AG08395 (cell line): ENCODE data around the gene PRKCQ.

ENCODE experiments used
- DNase-seq: peaks from one replicate; pipeline ENCODE4 v3.0.0; 2012; ENCODE audit warnings: mixed read lengths, low spot score

Gene PRKCQ

DNA sequence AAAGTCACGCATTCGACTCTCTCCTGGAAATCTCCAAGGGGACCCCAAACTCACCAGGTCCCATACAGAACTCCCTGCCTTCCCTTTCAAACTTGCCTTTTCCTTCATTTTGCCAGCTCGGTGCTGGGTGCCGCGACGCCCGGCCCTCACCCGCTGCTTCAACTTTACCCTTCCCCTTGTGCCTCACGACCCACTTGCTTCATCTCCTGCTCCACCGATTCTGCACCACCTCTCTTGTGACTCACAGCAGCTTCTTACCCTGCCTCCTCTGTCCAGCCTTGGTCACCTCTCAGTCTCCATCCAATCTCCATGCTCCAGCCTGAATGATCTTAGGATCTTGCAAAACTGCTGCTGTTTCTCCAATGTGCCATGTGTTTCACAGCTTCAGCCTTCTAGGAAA, 59.9 kb downstream of the PRKCQ start:
- no peak for DNase-seq

GRCh38 chr10:6518791-6519429, 61.2 kb downstream of the PRKCQ start:
- DNase-seq = no peak

DNA sequence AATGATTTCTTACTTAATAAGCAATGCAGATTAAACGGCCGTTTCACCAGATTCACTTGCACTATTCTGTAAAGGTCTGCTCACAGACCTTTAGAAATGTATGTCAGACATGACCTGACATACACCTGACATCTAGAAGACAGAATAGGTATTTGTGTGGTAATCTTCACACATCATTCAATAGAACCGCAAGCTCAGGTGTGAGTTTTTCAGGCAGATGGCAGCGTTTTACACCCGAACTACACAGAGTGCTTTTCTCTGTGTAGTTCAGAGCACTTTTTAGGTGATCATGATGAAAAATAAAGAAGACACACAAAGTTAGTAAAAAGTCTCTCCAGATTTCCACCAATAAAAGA, 63.2 kb downstream of the PRKCQ start:
- DNase-seq = no peak

- DNase-seq = no peak
Measured at GRCh38 chr10:6516281-6516928, 63.7 kb downstream of the PRKCQ start.

DNA sequence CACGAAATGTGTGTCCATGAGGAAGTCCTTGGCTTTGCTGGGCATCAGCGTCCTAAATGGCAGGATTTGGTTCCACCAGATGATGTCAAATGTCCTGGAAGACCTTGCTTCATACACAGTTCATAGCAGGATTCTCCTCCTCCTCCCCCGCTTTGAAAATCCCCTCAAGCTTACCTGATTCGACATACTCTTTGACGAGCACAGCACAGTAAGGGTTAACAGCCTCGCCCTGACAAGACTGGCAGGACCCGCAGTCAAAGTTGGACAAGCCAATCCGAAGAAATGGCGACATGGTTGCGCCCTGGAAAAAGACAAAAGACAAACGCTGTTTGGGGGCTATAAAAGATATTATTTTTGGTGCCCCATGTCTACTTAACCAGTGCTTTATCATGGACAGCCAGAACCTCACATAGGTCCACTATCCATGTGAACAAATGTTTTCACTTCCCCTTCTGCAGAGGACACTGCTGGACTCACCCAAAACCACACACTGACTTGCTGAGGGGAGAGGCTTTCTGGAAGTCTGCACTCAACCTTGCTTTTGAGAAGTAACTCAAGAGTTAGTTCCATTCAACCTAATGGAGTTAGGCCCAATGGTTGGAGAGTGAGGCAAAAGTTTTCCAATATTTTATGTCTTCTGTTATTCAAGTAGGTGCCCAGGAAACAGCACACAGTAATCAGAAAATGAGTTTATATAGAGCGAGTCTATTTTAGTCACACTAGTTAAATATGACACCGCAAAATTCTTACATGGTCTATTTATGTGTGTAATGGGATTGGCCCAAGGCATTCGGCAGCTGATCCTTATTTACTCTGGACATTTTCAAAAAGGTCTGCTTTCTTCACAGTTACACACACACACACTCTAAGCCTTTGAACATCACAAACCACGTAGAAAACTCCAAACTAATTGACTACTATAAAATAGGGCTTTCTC, 65.0 kb downstream of the PRKCQ start:
- DNase-seq = no peak

DNA sequence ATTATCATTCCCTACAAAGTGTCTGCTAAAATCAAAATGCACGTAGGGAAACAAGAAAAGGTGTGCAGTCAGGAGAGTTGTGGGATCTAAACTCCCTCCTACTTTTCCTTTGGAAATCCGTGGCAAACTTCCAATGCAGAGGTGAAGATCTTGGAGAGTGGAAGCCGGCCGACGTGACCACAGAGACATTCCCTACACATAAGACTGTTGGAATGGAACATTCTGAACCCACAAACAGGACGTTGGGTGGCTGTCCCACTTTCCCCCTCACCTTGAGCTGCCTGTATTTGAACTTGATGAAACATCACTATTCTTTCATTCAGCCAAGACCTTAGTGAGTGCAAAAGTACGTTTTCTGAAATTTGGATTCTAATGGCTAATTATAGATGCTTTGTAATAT, 65.9 kb downstream of the PRKCQ start:
- no peak for DNase-seq

DNA sequence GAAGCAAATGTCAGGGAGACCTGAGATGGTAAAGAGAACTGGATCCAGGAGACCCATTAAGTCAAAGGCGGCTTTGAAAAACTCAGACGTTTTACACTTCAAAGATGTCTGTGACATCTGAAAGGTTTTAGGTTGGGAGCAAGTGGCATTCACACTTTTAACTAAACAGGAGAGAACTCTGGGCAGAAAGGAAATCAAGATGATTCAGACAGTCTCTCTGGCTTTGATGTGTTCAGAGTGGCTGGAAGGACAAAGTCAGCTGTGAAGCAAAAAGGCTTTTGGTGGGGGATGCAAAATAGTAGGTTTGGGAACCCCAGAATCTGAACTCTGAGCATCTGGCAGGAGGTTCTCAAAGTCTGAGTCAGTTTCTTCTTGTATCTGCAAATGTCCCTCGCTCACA, 66.6 kb downstream of the PRKCQ start:
- no peak for DNase-seq

DNA sequence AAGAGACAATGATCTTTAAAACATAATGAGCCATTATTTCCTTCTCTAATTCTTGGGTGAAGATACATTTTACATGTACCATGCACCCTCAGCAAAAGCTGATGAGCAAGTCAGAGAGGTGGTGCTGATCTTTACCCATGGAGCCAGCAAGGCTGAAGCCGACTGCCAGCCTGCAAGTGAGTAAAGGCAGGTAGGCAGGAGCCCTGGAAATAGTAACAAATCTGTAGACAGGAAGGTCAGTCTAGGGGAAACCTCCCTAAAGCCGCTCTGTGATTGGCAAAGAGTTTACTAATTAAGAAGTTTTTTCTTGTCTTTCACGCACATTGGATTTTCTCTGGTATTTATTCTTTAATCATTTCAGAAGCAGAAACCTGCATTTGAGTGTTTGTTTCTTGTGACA, 67.9 kb downstream of the PRKCQ start:
- DNase-seq = no peak

DNA sequence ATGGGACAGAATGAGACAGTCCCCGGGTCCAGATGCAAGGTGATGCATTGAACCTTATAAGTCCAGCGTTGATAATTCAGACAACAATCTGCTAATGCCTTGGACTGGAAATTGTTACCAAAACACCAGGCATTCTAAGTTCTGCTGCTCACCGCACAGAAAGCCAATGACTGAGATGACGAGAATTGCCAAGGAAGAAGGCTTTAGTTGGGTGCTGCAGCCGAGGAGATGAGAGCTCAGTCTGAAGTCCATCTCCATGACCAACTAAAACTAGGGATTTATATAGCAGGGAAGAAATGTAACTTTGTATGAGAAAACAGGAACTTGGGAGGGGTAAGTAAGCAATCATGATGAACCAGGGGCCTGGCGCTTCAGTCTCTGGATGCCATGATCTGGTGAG, 68.7 kb downstream of the PRKCQ start:
- DNase-seq = no peak

- no peak for DNase-seq
Measured at GRCh38 chr10:6507311-6507710, 72.8 kb downstream of the PRKCQ start.

DNA sequence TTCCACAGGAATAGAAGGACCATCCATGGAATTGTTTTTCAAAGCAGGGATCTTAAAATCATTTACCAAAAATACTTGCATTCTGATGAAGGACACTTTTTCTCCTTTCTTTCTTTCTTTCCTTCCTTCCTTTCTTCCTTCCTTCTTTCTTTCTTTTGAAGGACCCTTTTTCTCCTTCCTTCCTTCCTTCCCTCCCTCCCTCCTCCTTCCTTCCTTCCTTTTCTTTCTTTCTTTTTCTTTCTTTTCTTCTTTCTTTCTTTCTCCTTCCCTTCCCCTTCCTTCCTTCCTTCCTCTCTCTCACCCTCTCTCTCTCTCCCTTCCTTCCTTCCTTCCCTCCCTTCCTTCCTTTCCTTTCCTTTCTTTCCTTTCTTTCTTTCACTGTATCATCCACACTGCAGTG, 74.8 kb downstream of the PRKCQ start:
- no peak for DNase-seq

GRCh38 chr10:6504296-6504695, 75.8 kb downstream of the PRKCQ start:
- no peak for DNase-seq

DNA sequence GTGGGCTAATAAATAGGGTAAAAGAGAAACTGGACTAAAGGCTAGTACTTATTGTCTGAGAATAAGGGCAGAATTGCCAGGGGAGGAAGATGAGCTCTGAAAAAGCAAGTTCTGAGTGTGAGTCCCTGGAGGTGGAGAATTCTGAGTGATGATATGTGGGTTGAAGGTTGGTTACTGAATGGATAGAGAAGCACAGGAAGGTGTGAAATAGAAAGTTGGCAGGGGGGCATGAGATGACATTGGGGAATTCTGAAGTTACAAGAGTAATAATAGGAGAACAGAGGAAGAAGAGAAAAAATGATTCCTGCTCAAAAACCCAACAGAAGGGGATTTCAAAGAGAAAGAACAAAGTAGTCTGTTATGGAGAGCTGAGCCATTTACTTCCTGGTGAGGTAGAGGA, 76.9 kb downstream of the PRKCQ start:
- DNase-seq = no peak

GRCh38 chr10:6501931-6502330, 78.1 kb downstream of the PRKCQ start:
- DNase-seq = no peak

DNA sequence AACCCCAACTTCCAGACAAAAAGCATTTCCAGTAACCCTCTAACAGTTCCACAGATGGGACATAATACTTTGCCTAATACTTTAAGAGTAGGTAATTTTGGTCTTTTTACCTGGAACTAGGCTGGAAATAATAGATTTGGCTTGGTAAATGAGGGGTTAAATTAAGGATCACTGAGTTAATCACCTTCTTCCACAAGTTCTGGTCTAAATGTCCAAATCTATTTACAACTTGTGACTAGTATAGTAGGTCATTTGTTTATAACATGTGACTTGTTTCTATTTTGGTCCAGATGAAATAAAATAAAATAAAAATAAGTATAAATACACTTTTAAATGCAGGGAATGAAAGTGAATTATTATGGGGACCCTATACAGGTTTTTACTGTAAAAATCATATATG, 80.1 kb downstream of the PRKCQ start:
- no peak for DNase-seq

- DNase-seq = no peak
Measured at GRCh38 chr10:6498771-6499170, 81.3 kb downstream of the PRKCQ start.

- DNase-seq = no peak
Measured at GRCh38 chr10:6497620-6498019, 82.5 kb downstream of the PRKCQ start.

- DNase-seq = no peak
Measured at GRCh38 chr10:6494936-6495592, 85.0 kb downstream of the PRKCQ start.

GRCh38 chr10:6494442-6494819, 85.6 kb downstream of the PRKCQ start:
- DNase-seq = no peak

DNA sequence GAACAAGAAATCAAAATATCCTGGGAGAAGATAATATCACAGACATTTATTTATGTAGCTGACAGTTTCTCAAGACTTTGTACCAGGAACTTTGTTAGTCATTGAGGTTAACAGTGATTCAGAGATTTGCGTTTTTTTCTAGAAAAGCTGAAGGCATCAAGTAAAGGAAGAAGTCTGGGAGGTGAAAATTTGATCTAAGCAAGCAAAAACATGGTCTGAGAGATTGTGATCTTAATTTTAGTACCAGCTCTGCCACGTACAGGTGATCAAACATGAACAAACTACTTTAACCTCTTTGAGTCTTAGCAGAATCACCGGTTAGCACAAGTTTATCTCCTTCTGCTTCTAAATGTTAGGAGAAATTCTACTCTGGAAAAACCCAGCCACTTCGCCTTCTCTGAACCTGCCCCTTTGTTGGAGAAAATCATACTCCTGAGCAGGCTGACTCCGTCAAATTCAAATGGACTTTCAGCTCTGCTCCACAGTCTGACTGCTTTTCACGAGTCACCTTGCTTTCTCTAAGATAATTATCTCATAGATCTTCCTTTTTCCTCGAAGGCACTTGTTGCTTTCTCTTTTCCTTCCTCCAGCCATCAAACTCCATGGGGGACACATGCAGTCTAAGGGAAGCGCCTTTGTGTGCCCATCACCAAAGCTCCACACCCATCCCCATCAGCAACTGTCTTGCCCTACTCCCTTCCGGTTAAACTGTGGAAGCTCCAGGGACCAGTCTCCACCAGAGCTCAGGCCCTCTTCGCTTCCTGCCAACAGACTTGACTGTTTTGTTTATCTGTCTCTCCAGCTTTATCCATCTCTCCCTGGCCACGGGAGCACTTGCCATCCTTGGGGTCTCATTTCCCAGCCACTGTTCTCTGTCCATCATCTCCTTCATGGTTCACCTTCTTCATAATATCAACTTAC, 86.3 kb downstream of the PRKCQ start:
- DNase-seq = no peak

DNA sequence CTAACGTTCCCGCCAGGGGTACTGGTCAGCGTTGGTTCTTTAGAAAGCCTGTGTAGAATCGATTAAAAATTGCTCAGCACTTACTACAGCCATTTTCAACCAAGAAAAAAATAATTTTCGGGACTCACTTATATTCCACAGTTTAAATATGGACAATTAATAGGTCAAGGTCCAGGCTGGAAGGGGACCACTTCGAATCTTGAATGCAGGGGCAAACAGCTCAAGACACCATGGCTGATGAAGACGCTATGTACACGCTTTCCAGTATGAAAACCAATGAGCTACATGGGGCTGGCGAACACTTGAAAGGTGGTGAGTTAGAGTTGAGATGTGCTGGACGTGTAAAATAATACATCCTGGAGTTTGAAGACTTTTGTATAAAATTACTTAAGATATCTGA, 87.2 kb downstream of the PRKCQ start:
- no peak for DNase-seq
